Activated naive CD4-positive, alpha-beta T cell treated with anti-CD3 and anti-CD28 coated beads, Interleukin-2, amount 50 U/mL, for 24 hours (primary cell): ENCODE measurements around the gene LRRK2.

Source experiments
- H3K27ac Mint-ChIP-seq: one replicate; pipeline ENCODE4 v1.8.0; 2021; ENCODE audit warnings: mild to moderate bottlenecking, mixed read lengths
- H3K27me3 Mint-ChIP-seq: one replicate; pipeline ENCODE4 v1.8.0; 2021; ENCODE audit warnings: mixed read lengths
- H3K36me3 Mint-ChIP-seq: one replicate; pipeline ENCODE4 v1.8.0; 2021; ENCODE audit warnings: mixed read lengths
- H3K4me1 Mint-ChIP-seq: one replicate; pipeline ENCODE4 v1.8.0; 2021; ENCODE audit warnings: mixed read lengths
- H3K4me3 Mint-ChIP-seq: one replicate; pipeline ENCODE4 v1.8.0; 2021; ENCODE audit warnings: mild to moderate bottlenecking, mixed read lengths
- H3K9me3 Mint-ChIP-seq: one replicate; pipeline ENCODE4 v1.8.0; 2021; ENCODE audit warnings: mixed read lengths

LRRK2 gene

GRCh38 chr12:40314927-40315326 lies 90.1 kb downstream of the LRRK2 start:
- H3K36me3 Mint-ChIP-seq, result no peaks in the 10 kb centered on the region
- H3K27me3 Mint-ChIP-seq, result no peaks in the 10 kb centered on the region
- H3K27ac Mint-ChIP-seq, result no peak overlapping the region
- no peaks in the 10 kb centered on the region for H3K4me1 Mint-ChIP-seq
- H3K4me3 Mint-ChIP-seq, result no peak overlapping the region
- H3K9me3 Mint-ChIP-seq, result no peaks in the 10 kb centered on the region

GRCh38 chr12:40315375-40315774 lies 90.6 kb downstream of the LRRK2 start:
- Mint-ChIP-seq H3K27ac (no peak overlapping the region), H3K36me3 (no peaks in the 10 kb centered on the region), H3K27me3 (no peaks in the 10 kb centered on the region), H3K4me1 (no peaks in the 10 kb centered on the region), H3K4me3 (no peak overlapping the region), H3K9me3 (no peaks in the 10 kb centered on the region)

- Mint-ChIP-seq H3K4me1 (no peaks in the 10 kb centered on the region), H3K36me3 (no peaks in the 10 kb centered on the region), H3K9me3 (no peaks in the 10 kb centered on the region), H3K4me3 (no peak overlapping the region), H3K27ac (no peak overlapping the region), H3K27me3 (no peaks in the 10 kb centered on the region)
Observed at GRCh38 chr12:40324261-40324660, 99.5 kb downstream of the LRRK2 start.

- no peaks in the 10 kb centered on the region for H3K27me3 Mint-ChIP-seq
- H3K9me3 Mint-ChIP-seq, result no peaks in the 10 kb centered on the region
- no peaks in the 10 kb centered on the region for H3K4me1 Mint-ChIP-seq
- H3K27ac Mint-ChIP-seq, result no peak overlapping the region
- H3K4me3 Mint-ChIP-seq, result no peak overlapping the region
- H3K36me3 Mint-ChIP-seq, result no peaks in the 10 kb centered on the region
Observed at GRCh38 chr12:40325349-40325960, 100.7 kb downstream of the LRRK2 start.

- H3K4me1 Mint-ChIP-seq, result no peaks in the 10 kb centered on the region
- no peaks in the 10 kb centered on the region for H3K27me3 Mint-ChIP-seq
- no peak overlapping the region for H3K27ac Mint-ChIP-seq
- no peaks in the 10 kb centered on the region for H3K9me3 Mint-ChIP-seq
- no peak overlapping the region for H3K4me3 Mint-ChIP-seq
- H3K36me3 Mint-ChIP-seq, result no peaks in the 10 kb centered on the region
Observed at GRCh38 chr12:40327535-40327934, 102.7 kb downstream of the LRRK2 start.

- Mint-ChIP-seq H3K27ac (no peak overlapping the region), H3K9me3 (no peaks in the 10 kb centered on the region), H3K27me3 (no peaks in the 10 kb centered on the region), H3K4me3 (no peak overlapping the region), H3K36me3 (no peaks in the 10 kb centered on the region), H3K4me1 (no peaks in the 10 kb centered on the region)
Observed at GRCh38 chr12:40330180-40330579, 105.4 kb downstream of the LRRK2 start.

- no peaks in the 10 kb centered on the region for H3K4me1 Mint-ChIP-seq
- H3K9me3 Mint-ChIP-seq, result no peaks in the 10 kb centered on the region
- no peak overlapping the region for H3K4me3 Mint-ChIP-seq
- H3K27me3 Mint-ChIP-seq, result no peaks in the 10 kb centered on the region
- H3K36me3 Mint-ChIP-seq, result no peaks in the 10 kb centered on the region
- H3K27ac Mint-ChIP-seq, result no peak overlapping the region
Observed at GRCh38 chr12:40331886-40332285, 107.1 kb downstream of the LRRK2 start.

- Mint-ChIP-seq H3K36me3 (no peaks in the 10 kb centered on the region), H3K27ac (no peak overlapping the region), H3K4me3 (no peak overlapping the region), H3K9me3 (no peaks in the 10 kb centered on the region), H3K27me3 (no peaks in the 10 kb centered on the region), H3K4me1 (no peaks in the 10 kb centered on the region)
Observed at GRCh38 chr12:40335991-40336390, 111.2 kb downstream of the LRRK2 start.

- Mint-ChIP-seq H3K36me3 (no peaks in the 10 kb centered on the region), H3K4me1 (no peaks in the 10 kb centered on the region), H3K27me3 (no peaks in the 10 kb centered on the region), H3K9me3 (no peaks in the 10 kb centered on the region), H3K4me3 (no peak overlapping the region), H3K27ac (no peak overlapping the region)
Observed at GRCh38 chr12:40336573-40337199, 111.9 kb downstream of the LRRK2 start.

GRCh38 chr12:40338071-40338470 lies 113.3 kb downstream of the LRRK2 start:
- Mint-ChIP-seq H3K36me3 (no peaks in the 10 kb centered on the region), H3K9me3 (no peaks in the 10 kb centered on the region), H3K4me3 (no peak overlapping the region), H3K27me3 (no peaks in the 10 kb centered on the region), H3K27ac (no peak overlapping the region), H3K4me1 (no peaks in the 10 kb centered on the region)

- H3K9me3 Mint-ChIP-seq, result no peaks in the 10 kb centered on the region
- no peak overlapping the region for H3K4me3 Mint-ChIP-seq
- no peaks in the 10 kb centered on the region for H3K36me3 Mint-ChIP-seq
- no peaks in the 10 kb centered on the region for H3K4me1 Mint-ChIP-seq
- H3K27ac Mint-ChIP-seq, result no peak overlapping the region
- no peaks in the 10 kb centered on the region for H3K27me3 Mint-ChIP-seq
Observed at GRCh38 chr12:40338621-40339020, 113.8 kb downstream of the LRRK2 start.

- no peak overlapping the region for H3K4me3 Mint-ChIP-seq
- no peaks in the 10 kb centered on the region for H3K4me1 Mint-ChIP-seq
- no peaks in the 10 kb centered on the region for H3K9me3 Mint-ChIP-seq
- H3K27me3 Mint-ChIP-seq, result no peaks in the 10 kb centered on the region
- H3K36me3 Mint-ChIP-seq, result no peaks in the 10 kb centered on the region
- no peak overlapping the region for H3K27ac Mint-ChIP-seq
Observed at GRCh38 chr12:40342010-40342409, 117.2 kb downstream of the LRRK2 start.

- Mint-ChIP-seq H3K36me3 (no peaks in the 10 kb centered on the region), H3K27me3 (no peaks in the 10 kb centered on the region), H3K4me3 (no peak overlapping the region), H3K9me3 (no peaks in the 10 kb centered on the region), H3K27ac (no peak overlapping the region), H3K4me1 (no peaks in the 10 kb centered on the region)
Observed at GRCh38 chr12:40343124-40343523, 118.3 kb downstream of the LRRK2 start.

- Mint-ChIP-seq H3K4me3 (no peak overlapping the region), H3K4me1 (no peaks in the 10 kb centered on the region), H3K9me3 (peaks cover 4% of the 10 kb centered on the region), H3K27me3 (no peaks in the 10 kb centered on the region), H3K36me3 (no peaks in the 10 kb centered on the region), H3K27ac (no peak overlapping the region)
Observed at GRCh38 chr12:40344312-40344711, 119.5 kb downstream of the LRRK2 start.

- Mint-ChIP-seq H3K27ac (no peak overlapping the region), H3K9me3 (peaks cover 4% of the 10 kb centered on the region), H3K27me3 (no peaks in the 10 kb centered on the region), H3K36me3 (no peaks in the 10 kb centered on the region), H3K4me3 (no peak overlapping the region), H3K4me1 (no peaks in the 10 kb centered on the region)
Observed at GRCh38 chr12:40351976-40352375, 127.2 kb downstream of the LRRK2 start.

- H3K36me3 Mint-ChIP-seq, result no peaks in the 10 kb centered on the region
- H3K4me1 Mint-ChIP-seq, result no peaks in the 10 kb centered on the region
- H3K9me3 Mint-ChIP-seq, result peaks cover 10% of the 10 kb centered on the region
- no peaks in the 10 kb centered on the region for H3K27me3 Mint-ChIP-seq
- no peak overlapping the region for H3K4me3 Mint-ChIP-seq
- no peak overlapping the region for H3K27ac Mint-ChIP-seq
Observed at GRCh38 chr12:40375076-40375475, 150.3 kb downstream of the LRRK2 start.
